ENCODE results near the gene HLTF. TPM values are rescaled to one million over a fixed set of nuclear protein-coding genes. Genes with fewer than 3 reads are reported as not detected.
A peak's percentile ranks its signal among the peaks of the same experiment; 100 is the strongest.

The HLTF gene
- total and polyA plus RNA-seq, 2 of the 13 experiments (the other 11 are each of a cell fraction or from before 2014, with no cell fraction given), result 12.0 to 22.9 TPM

DNA sequence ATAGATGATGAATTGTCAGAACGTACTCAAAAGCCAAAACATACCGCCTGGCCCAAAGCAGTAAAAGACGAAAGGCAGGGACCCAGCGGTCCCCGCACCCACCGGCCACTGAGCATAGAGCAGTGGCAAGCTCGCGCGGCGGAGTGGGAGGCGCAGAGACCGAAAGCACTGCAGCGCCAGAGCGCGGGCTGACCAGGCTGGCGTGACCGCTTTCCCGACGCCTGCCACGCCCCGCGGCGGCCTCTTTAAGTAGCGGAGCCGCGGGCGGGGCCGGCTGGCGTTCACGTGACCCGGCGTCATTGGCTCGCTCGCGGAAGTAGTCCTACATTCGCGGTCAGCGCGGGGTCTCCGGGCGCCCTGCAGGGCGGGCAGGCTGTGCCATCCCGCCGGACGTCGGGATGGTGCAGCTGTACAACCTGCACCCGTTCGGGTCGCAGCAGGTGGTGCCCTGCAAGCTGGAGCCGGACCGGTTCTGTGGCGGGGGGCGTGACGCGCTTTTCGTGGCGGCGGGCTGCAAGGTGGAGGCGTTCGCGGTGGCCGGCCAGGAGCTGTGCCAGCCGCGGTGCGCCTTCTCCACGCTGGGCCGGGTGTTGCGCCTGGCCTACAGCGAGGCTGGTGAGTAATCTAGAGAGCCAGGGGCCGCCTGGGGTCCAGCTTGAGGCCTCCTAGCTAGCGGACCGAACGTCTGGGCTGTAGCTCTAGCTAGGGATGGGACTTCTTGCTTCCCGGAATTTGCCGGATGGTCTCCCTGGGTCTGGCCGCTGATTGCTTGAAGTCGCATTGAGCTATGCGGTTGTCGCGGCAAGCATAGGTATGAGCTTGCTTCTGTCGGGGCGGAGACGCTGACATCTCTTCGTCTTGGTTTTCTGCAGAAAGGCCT is 43.2 kb upstream of the HLTF start, which contains the start of gene HPS3 (continued):
- TF ChIP-seq, protein P1, sequence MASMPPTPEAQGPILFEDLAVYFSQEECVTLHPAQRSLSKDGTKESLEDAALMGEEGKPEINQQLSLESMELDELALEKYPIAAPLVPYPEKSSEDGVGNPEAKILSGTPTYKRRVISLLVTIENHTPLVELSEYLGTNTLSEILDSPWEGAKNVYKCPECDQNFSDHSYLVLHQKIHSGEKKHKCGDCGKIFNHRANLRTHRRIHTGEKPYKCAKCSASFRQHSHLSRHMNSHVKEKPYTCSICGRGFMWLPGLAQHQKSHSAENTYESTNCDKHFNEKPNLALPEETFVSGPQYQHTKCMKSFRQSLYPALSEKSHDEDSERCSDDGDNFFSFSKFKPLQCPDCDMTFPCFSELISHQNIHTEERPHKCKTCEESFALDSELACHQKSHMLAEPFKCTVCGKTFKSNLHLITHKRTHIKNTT (CRISPR knock-in tag; IDR thresholded peaks at IDR 0.05), result no peak
- TF ChIP-seq ZNF33B (CRISPR knock-in tag; IDR thresholded peaks at IDR 0.05) (no peak), SOX13 (IDR thresholded peaks at IDR 0.05) (no peak), SOX13 (CRISPR knock-in tag; conservative IDR thresholded peaks at IDR 0.05 in 1 of 2, IDR thresholded peaks at IDR 0.05 in 1 of 2) (no peak), HIVEP1 (CRISPR knock-in tag; IDR thresholded peaks at IDR 0.05) (peak; percentile 93), GABPA (IDR thresholded peaks at IDR 0.05; ENCODE audit: low read depth, low read length) (no peak; the same call in 1 of the 2 replicates), GABPA (CRISPR knock-in tag; IDR thresholded peaks at IDR 0.05; ENCODE audit: low read depth) (no peak), ATF7 (IDR thresholded peaks at IDR 0.05) (no peak), ATF7 (CRISPR knock-in tag; IDR thresholded peaks at IDR 0.05) (no peak), GZF1 (CRISPR knock-in tag; IDR thresholded peaks at IDR 0.05) (no peak), RELA (CRISPR knock-in tag; IDR thresholded peaks at IDR 0.05) (no peak), KLF16 (CRISPR knock-in tag; IDR thresholded peaks at IDR 0.05) (peak in 1 of 2 experiments; percentile 85; a peak in 2 of 4 replicates), ZNF790 (CRISPR knock-in tag; IDR thresholded peaks at IDR 0.05; ENCODE audit: borderline replicate concordance) (no peak), ZNF614 (CRISPR knock-in tag; IDR thresholded peaks at IDR 0.05; ENCODE audit: borderline replicate concordance) (no peak; the same call in 1 of the 2 replicates), KDM2A (CRISPR knock-in tag; IDR thresholded peaks at IDR 0.05; ENCODE audit: borderline replicate concordance, low read depth) (peak; percentile 90), ERF (CRISPR knock-in tag; IDR thresholded peaks at IDR 0.05) (no peak; the same call in 1 of the 2 replicates), YY1 (IDR thresholded peaks at IDR 0.05; ENCODE audit: insufficient read depth, insufficient replicate concordance, low read depth, low read length) (peak; percentile 34), TBL1XR1 (IDR thresholded peaks at IDR 0.05; ENCODE audit: borderline replicate concordance, low read length, partially characterized antibody) (no peak)
- TF ChIP-seq, protein P2, sequence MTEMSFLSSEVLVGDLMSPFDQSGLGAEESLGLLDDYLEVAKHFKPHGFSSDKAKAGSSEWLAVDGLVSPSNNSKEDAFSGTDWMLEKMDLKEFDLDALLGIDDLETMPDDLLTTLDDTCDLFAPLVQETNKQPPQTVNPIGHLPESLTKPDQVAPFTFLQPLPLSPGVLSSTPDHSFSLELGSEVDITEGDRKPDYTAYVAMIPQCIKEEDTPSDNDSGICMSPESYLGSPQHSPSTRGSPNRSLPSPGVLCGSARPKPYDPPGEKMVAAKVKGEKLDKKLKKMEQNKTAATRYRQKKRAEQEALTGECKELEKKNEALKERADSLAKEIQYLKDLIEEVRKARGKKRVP (CRISPR knock-in tag; IDR thresholded peaks at IDR 0.05), result peak in 1 of 2 experiments; percentile 52; a peak in 1 of 4 replicates
- TF ChIP-seq, protein P3, sequence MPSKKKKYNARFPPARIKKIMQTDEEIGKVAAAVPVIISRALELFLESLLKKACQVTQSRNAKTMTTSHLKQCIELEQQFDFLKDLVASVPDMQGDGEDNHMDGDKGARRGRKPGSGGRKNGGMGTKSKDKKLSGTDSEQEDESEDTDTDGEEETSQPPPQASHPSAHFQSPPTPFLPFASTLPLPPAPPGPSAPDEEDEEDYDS (CRISPR knock-in tag; IDR thresholded peaks at IDR 0.05), result peak; percentile 97
- TF ChIP-seq, protein P4, sequence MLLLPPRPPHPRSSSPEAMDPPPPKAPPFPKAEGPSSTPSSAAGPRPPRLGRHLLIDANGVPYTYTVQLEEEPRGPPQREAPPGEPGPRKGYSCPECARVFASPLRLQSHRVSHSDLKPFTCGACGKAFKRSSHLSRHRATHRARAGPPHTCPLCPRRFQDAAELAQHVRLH (CRISPR knock-in tag; IDR thresholded peaks at IDR 0.05; ENCODE audit: borderline replicate concordance, low read depth), result no peak
- TF ChIP-seq, protein P5, sequence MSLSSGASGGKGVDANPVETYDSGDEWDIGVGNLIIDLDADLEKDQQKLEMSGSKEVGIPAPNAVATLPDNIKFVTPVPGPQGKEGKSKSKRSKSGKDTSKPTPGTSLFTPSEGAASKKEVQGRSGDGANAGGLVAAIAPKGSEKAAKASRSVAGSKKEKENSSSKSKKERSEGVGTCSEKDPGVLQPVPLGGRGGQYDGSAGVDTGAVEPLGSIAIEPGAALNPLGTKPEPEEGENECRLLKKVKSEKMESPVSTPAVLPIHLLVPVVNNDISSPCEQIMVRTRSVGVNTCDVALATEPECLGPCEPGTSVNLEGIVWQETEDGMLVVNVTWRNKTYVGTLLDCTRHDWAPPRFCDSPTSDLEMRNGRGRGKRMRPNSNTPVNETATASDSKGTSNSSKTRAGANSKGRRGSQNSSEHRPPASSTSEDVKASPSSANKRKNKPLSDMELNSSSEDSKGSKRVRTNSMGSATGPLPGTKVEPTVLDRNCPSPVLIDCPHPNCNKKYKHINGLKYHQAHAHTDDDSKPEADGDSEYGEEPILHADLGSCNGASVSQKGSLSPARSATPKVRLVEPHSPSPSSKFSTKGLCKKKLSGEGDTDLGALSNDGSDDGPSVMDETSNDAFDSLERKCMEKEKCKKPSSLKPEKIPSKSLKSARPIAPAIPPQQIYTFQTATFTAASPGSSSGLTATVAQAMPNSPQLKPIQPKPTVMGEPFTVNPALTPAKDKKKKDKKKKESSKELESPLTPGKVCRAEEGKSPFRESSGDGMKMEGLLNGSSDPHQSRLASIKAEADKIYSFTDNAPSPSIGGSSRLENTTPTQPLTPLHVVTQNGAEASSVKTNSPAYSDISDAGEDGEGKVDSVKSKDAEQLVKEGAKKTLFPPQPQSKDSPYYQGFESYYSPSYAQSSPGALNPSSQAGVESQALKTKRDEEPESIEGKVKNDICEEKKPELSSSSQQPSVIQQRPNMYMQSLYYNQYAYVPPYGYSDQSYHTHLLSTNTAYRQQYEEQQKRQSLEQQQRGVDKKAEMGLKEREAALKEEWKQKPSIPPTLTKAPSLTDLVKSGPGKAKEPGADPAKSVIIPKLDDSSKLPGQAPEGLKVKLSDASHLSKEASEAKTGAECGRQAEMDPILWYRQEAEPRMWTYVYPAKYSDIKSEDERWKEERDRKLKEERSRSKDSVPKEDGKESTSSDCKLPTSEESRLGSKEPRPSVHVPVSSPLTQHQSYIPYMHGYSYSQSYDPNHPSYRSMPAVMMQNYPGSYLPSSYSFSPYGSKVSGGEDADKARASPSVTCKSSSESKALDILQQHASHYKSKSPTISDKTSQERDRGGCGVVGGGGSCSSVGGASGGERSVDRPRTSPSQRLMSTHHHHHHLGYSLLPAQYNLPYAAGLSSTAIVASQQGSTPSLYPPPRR (CRISPR knock-in tag; IDR thresholded peaks at IDR 0.05; ENCODE audit: borderline replicate concordance), result 0 out of 2 replicates have a peak, but pooled peaks have one; percentile 49
